Fibroblast of pulmonary artery (primary cell): Measurements from ENCODE around the gene SYNE1.

ENCODE experiments used
- DNase-seq: peaks from one replicate; pipeline ENCODE4 v3.0.0-alpha.2; 2010; ENCODE audit warnings: low read depth
- H3K4me3 ChIP-seq: replicated peaks from 2 replicates; pipeline ENCODE4 v1.5.1; 2011; ENCODE audit warnings: low read depth, mild to moderate bottlenecking, control low read depth, low read length, moderate library complexity
- CTCF ChIP-seq: IDR thresholded peaks from 2 replicates; pipeline ENCODE4 v1.5.1; 2011; ENCODE audit warnings: mild to moderate bottlenecking, control low read depth, low read length, inconsistent platforms; ENCODE audit errors: missing control alignments

The SYNE1 gene

GRCh38 chr6:152416652-152417051, 220.5 kb downstream of the SYNE1 start:
- DNase-seq = no peak
- TF ChIP-seq CTCF = no peak
- no peak overlapping the region for H3K4me3 ChIP-seq

GRCh38 chr6:152404936-152405595, 232.1 kb downstream of the SYNE1 start:
- H3K4me3 ChIP-seq = no peak overlapping the region
- DNase-seq = no peak
- TF ChIP-seq CTCF = no peak

GRCh38 chr6:152404086-152404857, 232.9 kb downstream of the SYNE1 start:
- no peak for DNase-seq
- no peak for TF ChIP-seq CTCF
- no peak overlapping the region for H3K4me3 ChIP-seq

GRCh38 chr6:152402791-152403190, 234.4 kb downstream of the SYNE1 start:
- no peak for TF ChIP-seq CTCF
- H3K4me3 ChIP-seq = no peak overlapping the region
- DNase-seq = no peak

- peak; percentile 25 for DNase-seq
- no peak overlapping the region for H3K4me3 ChIP-seq
- no peak for TF ChIP-seq CTCF
Observed at GRCh38 chr6:152401978-152402377, 235.2 kb downstream of the SYNE1 start.

GRCh38 chr6:152399399-152399798, 237.8 kb downstream of the SYNE1 start:
- TF ChIP-seq CTCF = no peak

More at GRCh38 chr6:152399399-152399798, 237.8 kb downstream of the SYNE1 start:
- DNase-seq = no peak
- H3K4me3 ChIP-seq = no peak overlapping the region
